ENCODE measurements around the gene MAPKBP1.

DNA sequence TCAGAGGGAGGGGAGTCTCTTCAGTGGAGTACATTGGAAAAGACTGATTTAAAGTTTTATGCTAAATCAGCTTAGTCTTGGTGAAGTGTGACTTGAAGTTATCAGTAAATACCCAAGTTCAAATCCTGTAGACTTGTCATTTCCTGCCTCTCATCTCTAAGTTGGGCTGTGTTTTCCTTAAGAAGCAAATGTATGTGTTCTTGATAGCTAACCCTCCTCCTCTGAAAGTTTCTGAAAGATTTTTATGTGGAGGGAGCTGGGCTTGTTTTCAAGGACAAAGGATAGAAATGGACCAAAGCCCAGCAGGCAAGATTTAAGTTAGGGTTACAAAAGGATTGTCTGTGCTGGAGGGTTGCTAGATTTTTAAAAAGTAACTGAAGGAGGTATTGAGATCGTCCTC lies 4.2 kb downstream of the MAPKBP1 start:
- TF ChIP-seq ZNF266 (tag by site-specific recombination; IDR thresholded peaks at IDR 0.05; ENCODE audit: low read depth) (no peak), CTCF (tag by site-specific recombination; IDR thresholded peaks at IDR 0.05) (no peak)
